Placental pericyte (primary cell): ENCODE results near the gene PITRM1. TPM values are rescaled to one million over a fixed set of nuclear protein-coding genes. Genes with fewer than 3 reads are reported as not detected.

ENCODE experiments used
- total RNA-seq: library from RNA; depleted of rRNA; stranded (reverse); fragments of >200 nt; gene quantifications from 2 replicates; pipeline ENCODE4 v1.2.3, GENCODE V29; 2012

Gene PITRM1
- total RNA-seq = 62.4 and 102 TPM in 2 replicates

GRCh38 chr10:3172446-3173170 is at the start of gene PITRM1:
Gene PITRM1, minus strand, starts transcription at chr10:3172782. Its CDS starts 10 bp downstream, at chr10:3172772.

Other genes with a start within 250 kb of the PITRM1 start
- gene PFKP, start 105.2 kb downstream of the PITRM1 start, total RNA-seq = 101 and 301 TPM in 2 replicates